ENCODE measurements around the gene GHR.
"Not testable (repeated sequence)": the region's sequence is repeated elsewhere in the genome, so short reads cannot be mapped to it uniquely, and the experiment has no call there.

Gene GHR

DNA sequence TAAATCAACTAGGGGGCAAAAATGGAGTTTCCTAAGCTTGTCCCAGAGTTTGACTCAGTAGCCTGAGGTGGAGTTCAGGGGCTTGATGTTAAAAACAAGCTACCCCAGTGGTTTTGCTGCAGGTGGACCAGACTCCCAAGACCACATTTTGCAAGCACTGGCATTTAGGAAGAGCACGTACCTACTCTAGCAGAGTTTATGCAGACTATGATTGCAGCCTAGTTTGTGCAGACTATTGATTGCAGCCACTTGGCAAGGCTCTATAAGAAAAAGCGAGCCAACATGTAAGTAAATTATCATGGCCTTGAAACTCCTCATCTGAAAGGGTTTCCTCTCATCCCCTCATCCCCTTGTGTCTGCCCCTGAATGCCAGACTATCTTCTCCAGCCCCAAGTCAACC is 231.4 kb downstream of the GHR start:
- DNase-seq, result no peak

DNA sequence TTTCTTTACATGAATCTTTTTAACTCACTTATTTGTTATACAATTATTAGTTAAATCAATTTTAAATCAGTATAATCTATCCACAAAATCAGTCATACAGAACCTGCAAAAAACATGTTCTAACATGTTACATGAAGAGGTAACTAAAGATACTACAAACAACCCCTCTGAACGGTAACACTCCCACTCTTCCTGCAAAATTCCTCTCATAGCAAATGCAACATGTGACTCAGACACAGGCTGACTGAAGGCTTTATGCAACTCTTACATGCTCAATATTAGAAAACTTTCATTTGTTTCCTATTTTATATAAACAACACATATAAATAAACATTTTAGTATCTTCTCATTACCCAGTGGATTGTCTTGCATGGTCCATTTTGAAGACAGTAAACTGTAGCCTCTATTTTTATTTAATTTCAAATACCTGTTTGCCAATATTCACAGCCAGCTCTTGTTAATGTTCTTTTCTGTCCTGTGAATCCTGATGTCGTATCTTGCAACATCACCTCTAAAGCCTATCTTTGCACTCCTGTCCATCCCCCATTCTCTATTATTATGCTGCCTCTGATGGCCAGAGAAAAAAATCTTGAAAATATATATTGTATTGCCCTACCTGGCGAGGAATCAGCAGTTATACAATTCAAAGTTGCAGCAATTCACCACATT is 232.9 kb downstream of the GHR start:
- no peak for DNase-seq

DNA sequence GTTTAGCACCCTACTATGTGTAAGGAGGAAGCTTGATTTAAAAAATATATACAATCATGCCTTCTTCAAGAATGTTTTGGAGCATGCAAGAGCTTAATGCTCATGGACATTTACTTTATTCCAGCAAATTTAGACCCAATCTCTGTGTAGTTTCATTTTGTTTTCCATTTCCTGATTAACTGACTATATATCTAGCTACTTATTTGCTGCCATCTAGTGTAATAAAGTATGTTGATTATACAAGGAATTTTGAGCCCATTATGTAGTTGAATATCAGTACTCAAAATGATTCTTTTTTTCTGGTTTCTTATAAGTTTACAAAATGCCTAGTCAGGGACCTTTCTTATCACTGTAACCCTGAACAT is 233.4 kb downstream of the GHR start:
- no peak for DNase-seq

DNA sequence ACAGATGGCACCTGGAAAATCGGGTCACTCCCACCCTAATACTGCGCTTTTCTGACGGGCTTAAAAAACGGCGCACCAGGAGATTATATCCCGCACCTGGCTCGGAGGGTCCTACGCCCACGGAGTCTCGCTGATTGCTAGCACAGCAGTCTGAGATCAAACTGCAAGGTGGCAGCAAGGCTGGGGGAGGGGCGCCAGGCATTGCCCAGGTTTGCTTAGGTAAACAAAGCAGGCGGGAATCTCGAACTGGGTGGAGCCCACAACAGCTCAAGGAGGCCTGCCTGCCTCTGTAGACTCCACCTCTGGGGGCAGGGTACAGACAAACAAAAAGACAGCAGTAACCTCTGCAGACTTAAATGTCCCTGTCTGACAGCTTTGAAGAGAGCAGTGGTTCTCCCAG is 236.6 kb downstream of the GHR start:
- DNase-seq, result not testable (repeated sequence)

DNA sequence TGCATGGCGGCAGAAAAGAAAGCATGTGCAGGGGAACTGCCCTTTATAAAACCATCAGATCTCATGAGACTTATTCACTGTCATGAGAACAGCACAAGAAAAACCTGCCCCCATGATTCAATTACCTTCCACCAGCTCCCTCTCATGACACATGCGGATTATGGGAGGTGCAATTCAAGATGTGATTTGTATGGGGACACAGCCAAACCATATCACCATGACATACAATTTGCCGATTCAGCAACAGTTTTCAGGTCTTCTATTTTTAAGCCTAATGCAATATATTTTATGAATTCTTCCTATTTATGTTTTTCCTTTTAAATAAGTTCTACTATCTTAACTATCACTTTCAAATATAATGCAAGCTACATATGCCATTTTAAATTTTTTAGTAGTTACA is 242.6 kb downstream of the GHR start:
- no peak for DNase-seq

DNA sequence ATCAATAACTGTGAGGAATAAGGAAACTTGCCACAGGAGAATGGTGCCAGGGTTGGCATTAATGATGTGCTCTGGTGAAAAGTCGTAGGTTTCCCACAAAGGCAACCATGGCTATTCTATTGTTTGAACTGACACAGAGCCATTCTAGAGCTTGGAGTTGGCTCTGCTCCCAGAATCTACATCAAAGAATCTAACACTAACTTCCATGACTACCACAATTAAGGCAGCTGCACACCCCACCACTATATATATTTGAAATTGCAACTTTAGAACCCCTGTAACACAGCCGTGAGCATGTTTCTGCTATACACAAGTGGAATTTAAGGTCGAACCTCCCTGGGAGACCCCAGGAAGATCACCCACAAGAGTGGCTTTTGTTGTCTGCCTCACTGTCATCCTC is 243.6 kb downstream of the GHR start:
- no peak for DNase-seq

DNA sequence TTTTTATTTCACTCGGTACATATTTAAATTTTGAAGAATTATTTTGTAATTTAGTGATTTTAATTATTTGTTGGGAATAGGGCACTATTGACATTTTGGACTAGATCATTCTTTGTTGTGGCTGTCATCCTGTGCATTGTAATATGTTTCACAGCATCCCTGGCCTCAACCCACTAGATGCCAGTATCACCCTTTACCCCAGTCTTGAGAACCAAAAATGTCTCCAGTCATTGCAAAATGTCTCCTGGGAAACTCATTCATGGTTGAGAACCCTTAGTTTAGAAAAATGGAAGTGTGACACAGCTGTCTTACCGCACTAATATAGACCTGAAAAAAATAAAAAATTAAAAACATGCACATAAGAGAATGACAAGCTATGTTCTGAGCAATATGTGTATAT is 245.0 kb downstream of the GHR start:
- no peak for DNase-seq

DNA sequence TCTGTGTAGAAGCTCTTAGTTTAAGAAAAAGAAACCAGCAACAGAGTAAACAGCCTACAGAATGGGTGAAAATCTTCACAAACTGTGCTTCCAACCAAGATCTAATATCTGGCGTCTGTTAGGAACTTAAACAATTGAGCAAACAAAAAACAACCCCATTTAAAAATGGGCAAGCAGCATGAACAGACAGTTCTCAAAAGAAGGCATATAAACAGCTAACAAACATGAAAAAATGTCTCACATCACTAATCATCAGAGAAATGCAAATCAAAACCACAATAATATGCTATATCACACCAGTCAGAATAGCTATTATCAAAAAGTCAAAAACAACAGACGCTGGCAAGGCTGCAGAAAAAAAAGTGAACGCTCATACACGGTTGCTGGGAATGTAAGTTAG is 249.7 kb downstream of the GHR start:
- DNase-seq, result no peak

DNA sequence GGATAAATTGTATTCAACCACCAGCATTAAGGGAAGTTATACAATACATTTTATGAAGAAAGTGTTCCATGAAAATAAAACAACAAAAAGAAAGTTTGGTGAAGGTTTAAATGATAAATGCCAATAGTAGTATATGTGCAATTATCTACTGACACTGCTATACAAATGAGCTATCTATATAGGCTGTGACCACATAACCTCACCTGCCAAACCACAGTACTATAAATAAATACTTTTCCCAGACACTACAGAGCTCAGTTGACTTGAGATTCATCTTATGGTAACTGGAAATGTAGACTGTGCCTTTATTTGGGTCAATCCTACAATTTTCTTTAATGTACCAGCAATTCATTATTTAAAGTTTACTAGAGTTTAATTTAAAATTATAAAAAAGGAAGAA is 252.4 kb downstream of the GHR start:
- no peak for DNase-seq

DNA sequence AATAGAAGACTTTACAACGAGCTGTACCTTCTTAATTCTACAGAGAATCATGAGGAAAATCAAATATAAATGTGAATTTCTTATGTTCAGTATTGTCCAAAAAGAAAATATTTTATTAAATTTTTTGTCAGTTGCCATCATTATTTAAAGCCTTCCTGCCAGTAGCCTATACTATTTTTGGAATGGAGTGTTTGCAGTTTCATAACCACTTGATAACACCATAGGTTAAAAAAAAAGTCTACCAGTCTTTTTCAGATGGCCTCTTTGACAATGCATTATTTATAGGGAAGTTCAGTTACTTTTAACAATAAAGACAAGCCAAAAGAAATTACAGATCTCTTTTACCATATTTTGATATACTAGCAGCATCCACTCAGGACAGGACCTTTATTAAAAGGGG is 253.1 kb downstream of the GHR start:
- no peak for DNase-seq

DNA sequence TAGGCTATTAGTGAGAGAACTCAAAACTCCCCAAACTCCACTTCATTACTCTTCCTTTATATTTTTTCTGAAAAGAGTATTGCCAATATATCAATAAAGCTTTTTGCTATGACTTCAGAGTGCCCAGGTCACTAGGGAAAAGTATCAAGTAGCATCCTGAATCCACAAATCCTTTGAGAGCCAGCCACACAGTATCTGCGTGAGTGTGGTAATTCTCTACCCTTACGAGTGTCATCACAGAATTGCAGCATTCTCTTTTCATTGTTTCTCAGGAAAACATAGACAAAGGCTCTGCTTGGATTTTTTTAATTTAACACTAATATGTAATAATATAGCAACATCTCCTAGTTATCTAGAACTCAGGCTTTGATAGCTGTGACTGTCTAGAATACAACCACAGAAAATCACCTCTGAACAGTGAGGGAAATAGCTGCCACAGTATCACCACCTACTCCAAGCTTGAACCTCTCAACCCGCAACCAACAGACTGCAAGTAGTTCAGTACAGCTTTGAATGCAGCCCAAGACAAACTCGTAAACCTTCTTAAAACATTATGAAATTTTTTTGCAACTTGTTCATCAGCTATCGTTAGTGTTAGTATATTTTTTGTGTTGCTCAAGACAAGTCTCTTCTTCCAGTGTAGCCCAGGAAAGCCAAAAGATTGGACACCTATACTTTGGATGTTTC is 254.1 kb downstream of the GHR start:
- DNase-seq, result no peak

DNA sequence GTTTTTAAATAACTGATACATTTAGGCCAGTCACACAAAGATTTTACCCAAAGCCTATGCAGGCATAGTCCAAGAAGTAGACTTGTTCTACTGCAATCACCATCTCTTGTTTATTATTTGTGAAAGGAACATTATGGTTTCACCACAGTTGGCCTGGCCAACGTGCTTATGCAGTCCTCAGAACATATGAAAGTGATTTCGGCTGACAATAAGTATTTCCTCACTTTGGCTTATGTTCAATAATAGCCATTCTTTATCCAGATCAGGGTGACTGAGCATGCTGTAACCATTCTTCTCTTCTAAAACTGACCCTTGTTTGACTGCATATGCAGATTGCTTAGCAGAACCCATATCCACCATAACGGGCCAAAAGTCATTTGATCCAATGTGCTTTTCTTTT is 256.8 kb downstream of the GHR start:
- no peak for DNase-seq

DNA sequence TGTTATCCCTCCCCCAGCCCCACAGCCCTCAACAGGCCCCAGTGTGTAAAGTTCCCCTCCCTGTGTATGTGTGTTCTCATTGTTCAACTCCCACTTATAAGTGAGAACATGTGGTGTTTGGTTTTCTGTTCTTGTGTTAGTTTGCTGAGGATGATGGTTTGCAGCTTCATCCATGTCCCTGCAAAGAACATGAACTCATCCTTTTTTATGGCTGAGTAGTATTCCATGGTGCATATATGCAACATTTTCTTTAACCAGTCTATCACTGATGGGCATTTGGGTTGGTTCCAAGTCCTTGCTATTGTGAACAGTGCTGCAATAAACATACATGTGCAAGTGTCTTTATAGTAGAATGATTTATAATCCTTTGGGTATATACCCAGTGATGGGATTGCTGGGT is 261.8 kb downstream of the GHR start:
- not testable (repeated sequence) for DNase-seq

DNA sequence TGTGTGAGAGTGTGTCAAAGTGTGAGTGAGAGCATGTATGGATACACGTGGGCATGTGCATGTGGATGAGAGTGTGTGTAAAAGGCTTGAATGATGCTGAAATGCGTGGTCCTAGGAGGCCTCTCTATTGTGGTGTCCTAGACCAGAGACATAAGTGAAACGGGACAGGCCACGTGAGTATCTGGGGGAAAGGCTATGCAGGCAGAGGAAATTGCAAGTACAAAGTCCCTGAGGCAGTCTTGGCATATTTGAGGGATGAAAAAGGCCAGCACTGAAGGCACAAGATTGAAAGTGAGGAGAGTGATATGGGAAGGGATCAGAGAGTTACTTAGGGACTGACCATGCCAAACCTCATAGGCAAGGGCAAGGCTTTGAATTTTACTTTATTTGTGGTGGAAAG is 266.2 kb downstream of the GHR start:
- DNase-seq, result no peak

DNA sequence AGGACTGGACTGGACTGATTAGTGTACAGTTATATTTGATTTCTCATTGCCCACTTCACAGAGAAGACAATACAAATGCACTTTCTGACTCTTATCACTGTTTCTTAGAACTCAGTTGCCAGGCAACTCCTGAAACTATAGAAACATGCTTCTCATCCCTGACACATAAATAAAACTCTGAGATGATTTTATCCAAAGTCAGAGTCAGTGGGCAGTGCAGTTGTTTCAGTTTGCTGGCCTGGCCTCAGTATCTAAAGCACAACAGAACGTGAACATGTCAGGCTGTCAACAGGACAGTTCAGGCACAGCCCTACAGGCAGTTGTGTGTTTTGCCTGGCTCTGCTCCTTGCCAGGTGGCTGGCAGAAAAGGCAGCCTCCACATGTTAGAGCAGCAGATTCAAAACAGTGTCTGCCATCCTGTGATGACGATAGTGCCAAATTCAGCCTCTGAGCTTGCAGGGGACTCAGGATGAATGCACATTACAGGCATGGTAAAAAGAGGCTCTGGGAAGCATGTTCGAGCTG is 268.2 kb downstream of the GHR start:
- no peak for DNase-seq

DNA sequence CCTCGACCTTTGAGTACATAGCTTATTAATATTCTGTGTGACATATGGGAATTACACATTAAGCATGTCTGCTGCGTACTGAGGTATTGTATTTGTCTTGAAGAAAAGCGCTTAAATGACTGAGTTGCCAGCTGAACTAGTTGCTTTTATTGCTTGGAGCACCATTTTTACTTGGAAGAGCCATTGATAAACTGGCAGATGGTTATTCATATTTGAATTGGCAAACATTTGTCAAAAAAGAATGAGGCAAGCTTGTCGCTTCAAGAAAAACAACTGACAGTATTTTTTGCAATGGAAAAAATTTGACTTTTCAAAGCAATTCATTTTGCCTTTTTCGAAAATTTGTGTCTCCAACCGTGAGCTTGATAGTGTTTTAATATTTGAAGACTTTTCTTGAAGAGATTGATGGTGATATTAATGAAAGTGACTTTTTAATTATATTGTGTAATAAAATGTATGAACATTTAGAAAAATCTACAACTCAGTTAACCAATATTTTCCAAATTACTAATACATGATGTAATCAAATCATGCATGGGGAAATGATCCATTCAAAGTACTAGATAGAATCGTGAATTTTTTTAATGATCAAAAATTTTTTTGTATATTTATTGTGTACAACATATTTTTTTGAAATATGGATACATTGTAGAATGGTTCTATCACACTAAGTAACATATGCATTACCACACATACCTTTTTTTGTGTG is 278.3 kb downstream of the GHR start:
- no peak for DNase-seq

DNA sequence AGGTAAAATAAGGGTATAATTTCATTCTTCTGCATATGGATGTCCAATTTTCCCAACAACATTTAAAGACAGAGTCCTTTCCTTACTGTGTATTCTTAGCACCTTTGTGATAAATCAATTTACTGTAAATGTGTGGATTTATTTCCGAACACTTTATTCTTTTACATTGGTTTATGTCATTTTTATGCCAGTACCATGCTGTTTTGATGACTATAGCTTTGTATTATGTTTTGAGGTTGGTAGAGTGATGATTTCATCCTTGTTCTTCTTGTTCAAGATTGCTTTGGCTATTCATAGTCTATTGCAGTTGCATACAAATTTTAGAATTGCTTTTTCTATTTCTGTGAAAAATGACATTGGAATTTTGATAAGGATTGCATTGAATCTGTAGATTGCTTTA is 280.0 kb downstream of the GHR start:
- no peak for DNase-seq

DNA sequence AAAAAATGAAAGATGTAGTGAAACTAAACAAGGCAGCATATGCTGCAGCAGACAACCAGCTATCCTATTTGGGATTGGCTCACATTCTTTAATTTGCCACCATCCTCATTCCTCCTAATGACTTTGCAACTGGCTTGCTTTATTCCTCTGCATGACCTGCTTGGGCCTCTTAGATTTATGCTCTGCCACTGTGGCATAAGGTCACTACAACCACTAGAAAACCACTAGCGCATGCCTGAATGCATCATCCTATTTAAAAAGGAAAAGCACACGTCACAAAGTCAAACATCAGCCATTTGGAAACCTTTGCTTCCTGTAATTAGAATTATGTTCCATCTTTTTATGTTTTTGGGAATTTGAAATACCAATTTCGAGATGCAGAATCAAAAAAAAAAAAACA is 292.5 kb downstream of the GHR start:
- no peak for DNase-seq

DNA sequence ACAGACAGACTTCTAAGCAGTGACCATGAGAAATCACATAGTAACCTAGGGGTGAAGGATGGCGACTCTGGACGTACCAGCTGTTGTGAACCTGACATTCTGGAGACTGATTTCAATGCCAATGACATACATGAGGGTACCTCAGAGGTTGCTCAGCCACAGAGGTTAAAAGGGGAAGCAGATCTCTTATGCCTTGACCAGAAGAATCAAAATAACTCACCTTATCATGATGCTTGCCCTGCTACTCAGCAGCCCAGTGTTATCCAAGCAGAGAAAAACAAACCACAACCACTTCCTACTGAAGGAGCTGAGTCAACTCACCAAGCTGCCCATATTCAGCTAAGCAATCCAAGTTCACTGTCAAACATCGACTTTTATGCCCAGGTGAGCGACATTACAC is 295.4 kb downstream of the GHR start:
- DNase-seq, result no peak

DNA sequence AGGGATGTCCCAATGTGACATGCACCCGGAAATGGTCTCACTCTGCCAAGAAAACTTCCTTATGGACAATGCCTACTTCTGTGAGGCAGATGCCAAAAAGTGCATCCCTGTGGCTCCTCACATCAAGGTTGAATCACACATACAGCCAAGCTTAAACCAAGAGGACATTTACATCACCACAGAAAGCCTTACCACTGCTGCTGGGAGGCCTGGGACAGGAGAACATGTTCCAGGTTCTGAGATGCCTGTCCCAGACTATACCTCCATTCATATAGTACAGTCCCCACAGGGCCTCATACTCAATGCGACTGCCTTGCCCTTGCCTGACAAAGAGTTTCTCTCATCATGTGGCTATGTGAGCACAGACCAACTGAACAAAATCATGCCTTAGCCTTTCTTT is 295.8 kb downstream of the GHR start:
- DNase-seq, result no peak

DNA sequence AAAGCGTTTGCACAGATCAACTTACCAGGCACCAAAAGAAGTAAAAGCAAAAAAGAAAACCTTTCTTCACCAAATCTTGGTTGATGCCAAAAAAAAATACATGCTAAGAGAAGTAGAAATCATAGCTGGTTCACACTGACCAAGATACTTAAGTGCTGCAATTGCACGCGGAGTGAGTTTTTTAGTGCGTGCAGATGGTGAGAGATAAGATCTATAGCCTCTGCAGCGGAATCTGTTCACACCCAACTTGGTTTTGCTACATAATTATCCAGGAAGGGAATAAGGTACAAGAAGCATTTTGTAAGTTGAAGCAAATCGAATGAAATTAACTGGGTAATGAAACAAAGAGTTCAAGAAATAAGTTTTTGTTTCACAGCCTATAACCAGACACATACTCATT is 297.0 kb downstream of the GHR start:
- no peak for DNase-seq

DNA sequence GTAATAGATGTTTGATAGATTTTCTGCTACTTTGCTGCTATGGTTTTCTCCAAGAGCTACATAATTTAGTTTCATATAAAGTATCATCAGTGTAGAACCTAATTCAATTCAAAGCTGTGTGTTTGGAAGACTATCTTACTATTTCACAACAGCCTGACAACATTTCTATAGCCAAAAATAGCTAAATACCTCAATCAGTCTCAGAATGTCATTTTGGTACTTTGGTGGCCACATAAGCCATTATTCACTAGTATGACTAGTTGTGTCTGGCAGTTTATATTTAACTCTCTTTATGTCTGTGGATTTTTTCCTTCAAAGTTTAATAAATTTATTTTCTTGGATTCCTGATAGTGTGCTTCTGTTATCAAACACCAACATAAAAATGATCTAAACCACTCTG is 298.2 kb downstream of the GHR start:
- no peak for DNase-seq

DNA sequence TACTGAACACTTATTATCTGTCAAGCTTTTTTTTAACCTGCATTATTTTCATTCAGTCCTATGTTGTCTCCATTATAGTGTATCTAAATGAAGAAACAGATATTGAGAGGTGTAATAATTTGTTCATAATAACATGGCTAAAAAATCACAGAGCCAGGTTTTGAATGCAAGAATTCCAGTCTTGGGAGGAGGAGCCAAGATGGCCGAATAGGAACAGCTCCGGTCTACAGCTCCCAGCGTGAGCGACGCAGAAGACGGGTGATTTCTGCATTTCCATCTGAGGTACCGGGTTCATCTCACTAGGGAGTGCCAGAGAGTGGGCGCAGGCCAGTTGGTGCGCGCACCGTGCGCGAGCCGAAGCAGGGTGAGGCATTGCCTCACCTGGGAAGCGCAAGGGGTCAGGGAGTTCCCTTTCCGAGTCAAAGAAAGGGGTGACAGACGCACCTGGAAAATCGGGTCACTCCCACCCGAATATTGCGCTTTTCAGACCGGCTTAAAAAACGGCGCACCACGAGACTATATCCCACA is 311.4 kb downstream of the GHR start:
- not testable (repeated sequence) for DNase-seq

DNA sequence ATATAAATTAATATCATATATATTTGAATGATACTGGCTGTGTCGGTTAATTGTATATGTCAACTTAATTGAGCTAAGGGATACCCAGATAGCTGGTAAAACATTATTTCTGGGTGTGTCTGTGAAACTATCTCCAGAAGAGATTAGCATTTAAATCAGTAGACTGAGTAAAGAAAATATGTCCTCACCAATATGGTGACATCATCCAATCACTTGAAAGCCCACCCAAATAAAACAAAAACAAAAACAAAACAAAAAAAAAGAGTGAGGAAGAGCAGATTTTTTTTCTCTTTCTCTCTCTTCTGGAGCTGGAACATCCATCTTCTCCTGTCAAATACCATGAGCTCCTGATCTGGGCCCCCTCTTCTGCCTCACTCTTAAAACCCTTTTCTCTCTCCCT is 317.7 kb downstream of the GHR start:
- DNase-seq, result no peak
